PFSK-1 (cell line): ENCODE results near the gene XPOT.

ENCODE experiments used
- FOXP2 ChIP-seq: optimal IDR thresholded peaks from 2 replicates; pipeline ENCODE3; 2011; ENCODE audit warnings: borderline replicate concordance, control low read depth, inconsistent platforms; ENCODE audit not compliant: insufficient read depth; ENCODE audit errors: extremely low read length, extremely low read depth
- POLR2AphosphoS5 ChIP-seq: IDR thresholded peaks from 2 replicates; pipeline ENCODE4 v1.6.1; 2012; ENCODE audit warnings: low read depth, mild to moderate bottlenecking, control low read depth, low read length, moderate library complexity
- REST ChIP-seq, 2 experiments: IDR thresholded peaks; 2 replicates each; pipeline versions ENCODE4 v1.6.1 to v1.8.0; 2011 to 2012; ENCODE audit warnings: low read depth in 2 of 2, low read length in 2 of 2, control low read depth in 1 of 2, inconsistent platforms in 1 of 2, mild to moderate bottlenecking in 1 of 2, moderate library complexity in 1 of 2; ENCODE audit not compliant: insufficient read depth in 1 of 2
- SIN3A ChIP-seq: IDR thresholded peaks from 2 replicates; pipeline ENCODE4 v1.6.1; 2012; ENCODE audit warnings: mild to moderate bottlenecking, low read length, moderate library complexity, borderline replicate concordance; ENCODE audit not compliant: insufficient read depth
- TAF1 ChIP-seq: IDR thresholded peaks from 2 replicates; pipeline ENCODE4 v1.6.1; 2012; ENCODE audit warnings: low read length, control low read depth, borderline replicate concordance; ENCODE audit not compliant: insufficient read depth

The XPOT gene

GRCh38 chr12:64407342-64408223 is 3.4 kb downstream of the XPOT start:
- TF ChIP-seq POLR2AphosphoS5: no peak
- no peak for TF ChIP-seq REST (IDR thresholded peaks at IDR 0.05; ENCODE audit: insufficient read depth in 1 of 2, low read depth in 2 of 2, low read length in 2 of 2)
- no peak for TF ChIP-seq SIN3A
- TF ChIP-seq TAF1: no peak
- no peak for TF ChIP-seq FOXP2

GRCh38 chr12:64411427-64411826 is 7.2 kb downstream of the XPOT start:
- TF ChIP-seq SIN3A: no peak
- TF ChIP-seq TAF1: no peak
- TF ChIP-seq POLR2AphosphoS5: no peak
- TF ChIP-seq FOXP2: no peak
- no peak for TF ChIP-seq REST (IDR thresholded peaks at IDR 0.05; ENCODE audit: insufficient read depth in 1 of 2, low read depth in 2 of 2, low read length in 2 of 2)

- TF ChIP-seq TAF1: no peak
- no peak for TF ChIP-seq SIN3A
- TF ChIP-seq REST (IDR thresholded peaks at IDR 0.05; ENCODE audit: insufficient read depth in 1 of 2, low read depth in 2 of 2, low read length in 2 of 2): no peak
- TF ChIP-seq POLR2AphosphoS5: no peak
- no peak for TF ChIP-seq FOXP2
Measured at GRCh38 chr12:64412459-64412858, 8.3 kb downstream of the XPOT start.

GRCh38 chr12:64413884-64414283 is 9.7 kb downstream of the XPOT start:
- TF ChIP-seq REST (IDR thresholded peaks at IDR 0.05; ENCODE audit: insufficient read depth in 1 of 2, low read depth in 2 of 2, low read length in 2 of 2) (no peak), FOXP2 (no peak), TAF1 (no peak), SIN3A (no peak), POLR2AphosphoS5 (no peak)

GRCh38 chr12:64418209-64418608 is 14.0 kb downstream of the XPOT start:
- TF ChIP-seq TAF1 (no peak), REST (IDR thresholded peaks at IDR 0.05; ENCODE audit: insufficient read depth in 1 of 2, low read depth in 2 of 2, low read length in 2 of 2) (no peak), FOXP2 (no peak), POLR2AphosphoS5 (no peak), SIN3A (no peak)
